Muscle layer of duodenum (tissue), 2 donors: Measurements from ENCODE around the gene RBPMS2.
A peak's percentile ranks its signal among the peaks of the same experiment; 100 is the strongest.
"Not testable (repeated sequence)": the region's sequence is repeated elsewhere in the genome, so short reads cannot be mapped to it uniquely, and the experiment has no call there.

Source experiments
- H3K27ac ChIP-seq: one replicate; pipeline ENCODE4 v1.7.0; 2013; ENCODE audit warnings: mild to moderate bottlenecking, low read length
- H3K27me3 ChIP-seq: one replicate; pipeline ENCODE4 v1.7.0; 2013; ENCODE audit warnings: low read depth, mild to moderate bottlenecking, control low read depth, low read length
- H3K36me3 ChIP-seq, 2 donors: one replicate each; pipeline ENCODE4 v1.7.0; 2013; ENCODE audit warnings: low read length in 2 of 2, control low read depth in 1 of 2, mild to moderate bottlenecking in 1 of 2; ENCODE audit not compliant: insufficient read depth in 2 of 2, control insufficient read depth in 1 of 2
- H3K4me1 ChIP-seq, 2 donors: one replicate each; pipeline ENCODE4 v1.7.0; 2013; ENCODE audit warnings: low read length in 2 of 2, mild to moderate bottlenecking in 2 of 2, control low read depth in 1 of 2, moderate library complexity in 1 of 2; ENCODE audit not compliant: insufficient read depth in 2 of 2, control insufficient read depth in 1 of 2
- H3K4me3 ChIP-seq, 2 donors: one replicate each; pipeline ENCODE4 v1.7.0; 2013; ENCODE audit warnings: low read length in 2 of 2, low read depth in 1 of 2, mild to moderate bottlenecking in 1 of 2
- H3K9me3 ChIP-seq, 2 donors: one replicate each; pipeline ENCODE4 v1.7.0; 2013; ENCODE audit warnings: low read length in 2 of 2, control low read depth in 1 of 2, mild to moderate bottlenecking in 1 of 2; ENCODE audit not compliant: control insufficient read depth in 1 of 2
- donor health status: healthy.

The RBPMS2 gene

DNA sequence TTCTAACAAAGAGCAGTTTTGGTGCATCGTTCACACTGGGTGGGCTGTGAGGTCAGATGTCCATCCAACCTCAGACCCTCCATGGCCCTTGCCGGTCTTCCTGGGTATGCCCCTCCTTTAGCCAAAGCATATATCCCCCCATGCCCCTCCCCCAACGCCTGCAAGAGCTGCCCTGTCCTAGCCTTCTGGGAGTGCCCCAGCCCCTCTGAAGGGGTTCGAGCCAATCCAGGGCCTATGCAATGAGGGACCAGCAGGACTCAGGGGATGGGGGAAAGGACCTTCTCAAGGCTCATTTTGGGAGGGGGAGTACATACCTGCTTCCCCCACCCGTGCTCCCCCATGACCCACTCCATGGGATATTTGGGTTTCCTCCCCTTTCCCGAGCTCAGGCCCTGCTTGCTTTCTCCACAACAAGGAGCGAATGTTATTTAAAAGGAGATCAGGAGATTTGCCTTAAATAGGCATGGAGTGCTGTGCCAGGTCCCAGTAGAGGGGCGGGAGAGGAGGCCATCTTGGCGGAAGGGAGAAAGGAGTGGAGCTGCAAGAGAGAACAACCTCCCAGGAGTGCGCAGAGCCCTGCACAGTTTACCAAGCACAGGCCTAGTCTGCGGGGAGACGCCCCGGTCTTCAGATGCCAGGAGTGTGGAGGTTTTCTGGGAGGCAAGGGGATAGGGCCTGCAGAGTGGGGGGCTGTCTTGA lies 31.8 kb upstream of the RBPMS2 start:
- Histone ChIP-seq H3K27ac (peak overlapping the region; percentile 39), H3K27me3 (no peaks in the 10 kb centered on the region), H3K4me3 (peak overlapping the region in 1 of 2 donors; percentile 32), H3K36me3 (no peaks in the 10 kb centered on the region), H3K4me1 (peaks cover 0 to 32% of the 10 kb centered on the region in 2 donors), H3K9me3 (no peaks in the 10 kb centered on the region)

DNA sequence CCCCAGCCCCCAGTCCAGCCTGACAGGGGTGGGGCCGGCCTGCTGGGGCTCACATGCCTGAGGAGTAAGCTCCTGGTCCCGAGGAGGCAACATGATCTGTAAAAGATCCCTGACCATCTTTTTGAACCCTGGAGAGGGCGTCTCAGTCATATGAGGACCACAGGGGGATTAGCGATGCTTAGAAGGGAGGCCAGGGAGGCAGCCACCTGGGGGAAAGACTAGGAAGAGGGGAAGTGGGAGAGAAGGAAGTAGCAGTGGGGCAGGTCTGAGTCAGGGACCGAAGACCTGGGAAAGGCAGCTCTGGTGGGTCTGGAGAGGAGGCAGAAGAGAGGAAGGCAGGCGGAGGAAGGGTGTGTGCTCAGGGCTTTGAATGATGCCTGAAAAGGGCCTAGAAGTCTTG lies 31.1 kb upstream of the RBPMS2 start:
- H3K9me3 ChIP-seq, result no peaks in the 10 kb centered on the region
- no peak overlapping the region for H3K4me3 ChIP-seq
- peaks cover 0 to 35% of the 10 kb centered on the region in 2 donors for H3K4me1 ChIP-seq
- H3K36me3 ChIP-seq, result no peaks in the 10 kb centered on the region
- peak overlapping the region; percentile 39 for H3K27ac ChIP-seq
- H3K27me3 ChIP-seq, result no peaks in the 10 kb centered on the region

DNA sequence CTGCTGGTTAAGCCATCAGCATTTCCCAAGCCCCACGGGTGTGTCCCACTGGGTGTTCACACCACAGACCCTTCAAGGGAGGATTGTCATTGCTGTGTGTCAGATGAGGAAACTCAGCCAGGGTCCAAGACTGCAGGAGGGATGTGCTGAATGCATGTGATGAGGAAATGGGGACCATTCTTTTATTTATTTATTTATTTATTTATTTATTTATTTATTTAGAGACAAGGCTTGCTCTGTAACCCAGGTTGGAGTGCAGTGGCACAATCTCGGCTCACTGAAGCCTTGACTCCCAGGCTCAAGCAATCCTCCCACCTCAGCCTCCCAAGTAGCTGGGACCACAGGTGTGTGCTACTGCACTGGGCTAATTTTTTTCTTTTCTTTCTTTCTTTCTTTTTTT lies 29.2 kb upstream of the RBPMS2 start:
- no peak overlapping the region for H3K4me3 ChIP-seq
- H3K27me3 ChIP-seq, result no peaks in the 10 kb centered on the region
- H3K27ac ChIP-seq, result no peak overlapping the region
- no peaks in the 10 kb centered on the region for H3K36me3 ChIP-seq
- no peaks in the 10 kb centered on the region for H3K9me3 ChIP-seq
- peaks cover 0 to 25% of the 10 kb centered on the region in 2 donors for H3K4me1 ChIP-seq

DNA sequence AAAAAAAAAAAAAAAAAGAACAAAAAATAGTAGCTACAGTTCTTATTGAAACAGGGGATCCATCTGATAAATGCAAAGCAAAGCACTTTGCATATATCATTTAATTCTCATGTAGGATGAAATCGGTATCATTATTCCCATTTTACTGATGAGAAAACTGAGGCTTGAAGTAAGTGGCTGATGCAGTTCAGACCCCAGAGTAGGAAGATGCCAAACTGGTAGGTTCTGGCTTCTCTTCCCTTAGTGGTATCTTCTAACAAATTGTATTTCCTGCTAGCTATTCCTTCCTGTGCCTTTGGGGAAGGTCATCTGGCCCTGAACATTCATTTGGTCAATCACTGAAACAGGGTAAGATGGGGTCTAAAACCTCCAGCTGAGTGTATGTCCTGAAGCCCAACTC lies 28.1 kb upstream of the RBPMS2 start:
- Histone ChIP-seq H3K36me3 (no peaks in the 10 kb centered on the region), H3K27ac (no peak overlapping the region), H3K27me3 (no peaks in the 10 kb centered on the region), H3K9me3 (no peaks in the 10 kb centered on the region), H3K4me1 (peaks cover 0 to 22% of the 10 kb centered on the region in 2 donors), H3K4me3 (no peak overlapping the region)

DNA sequence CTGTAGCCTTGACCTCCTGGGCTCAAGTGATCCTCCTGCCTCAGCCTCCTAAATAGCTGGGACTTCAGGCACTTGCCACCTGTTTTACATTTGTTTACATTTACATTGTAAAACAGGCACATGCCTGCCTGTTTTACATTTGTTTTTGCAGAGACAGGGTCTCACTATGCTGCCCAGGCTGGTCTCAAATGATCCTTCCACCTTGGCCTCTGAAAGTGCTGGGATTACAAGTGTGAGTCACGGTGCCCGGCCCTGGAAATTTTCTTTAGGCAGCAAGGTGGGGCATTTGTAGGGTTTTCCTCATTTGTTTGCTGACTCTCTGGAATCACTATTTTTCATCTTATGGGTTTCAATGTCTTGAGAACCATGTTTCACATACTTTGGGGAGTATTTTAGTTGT lies 25.1 kb upstream of the RBPMS2 start:
- Histone ChIP-seq H3K27me3 (no peaks in the 10 kb centered on the region), H3K4me3 (no peak overlapping the region), H3K27ac (no peak overlapping the region), H3K9me3 (no peaks in the 10 kb centered on the region), H3K36me3 (no peaks in the 10 kb centered on the region), H3K4me1 (peaks cover 0 to 10% of the 10 kb centered on the region in 2 donors)

DNA sequence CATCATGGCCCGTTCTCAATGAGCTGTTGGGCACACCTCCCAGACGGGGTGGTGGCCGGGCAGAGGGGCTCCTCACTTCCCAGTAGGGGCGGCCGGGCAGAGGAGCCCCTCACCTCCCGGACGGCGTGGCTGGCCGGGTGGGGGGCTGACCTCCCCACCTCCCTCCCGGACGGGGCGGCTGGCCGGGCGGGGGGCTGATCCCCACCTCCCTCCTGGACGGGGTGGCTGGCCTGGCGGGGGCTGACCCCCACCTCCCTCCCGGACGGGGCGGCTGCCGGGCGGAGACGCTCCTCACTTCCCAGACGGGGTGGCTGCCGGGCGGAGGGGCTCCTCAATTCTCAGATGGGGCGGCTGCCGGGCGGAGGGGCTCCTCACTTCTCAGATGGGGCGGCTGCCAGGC lies 23.5 kb upstream of the RBPMS2 start:
- not testable (repeated sequence) for H3K36me3 ChIP-seq, H3K4me3 ChIP-seq, H3K27ac ChIP-seq, H3K27me3 ChIP-seq, H3K4me1 ChIP-seq, H3K9me3 ChIP-seq

DNA sequence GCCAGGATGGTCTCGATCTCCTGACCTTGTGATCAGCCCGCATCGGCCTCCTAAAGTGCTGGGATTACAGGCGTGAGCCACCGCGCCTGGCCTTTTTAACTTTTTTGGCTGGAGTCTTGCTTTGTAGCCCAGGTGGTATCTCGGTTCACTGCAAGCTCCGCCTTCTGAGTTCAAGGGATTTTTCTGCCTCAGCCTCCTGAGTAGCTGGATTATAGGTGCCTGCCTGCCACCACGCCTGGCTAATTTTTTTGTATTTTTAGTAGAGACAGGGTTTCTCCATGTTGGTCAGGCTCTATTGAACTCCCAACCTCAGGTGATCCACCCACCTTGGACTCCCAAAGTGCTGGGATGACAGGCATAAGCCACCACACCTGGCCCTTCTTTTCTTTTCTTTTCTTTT lies 20.5 kb upstream of the RBPMS2 start:
- not testable (repeated sequence) for H3K4me1 ChIP-seq, H3K36me3 ChIP-seq, H3K4me3 ChIP-seq, H3K27me3 ChIP-seq, H3K9me3 ChIP-seq, H3K27ac ChIP-seq

DNA sequence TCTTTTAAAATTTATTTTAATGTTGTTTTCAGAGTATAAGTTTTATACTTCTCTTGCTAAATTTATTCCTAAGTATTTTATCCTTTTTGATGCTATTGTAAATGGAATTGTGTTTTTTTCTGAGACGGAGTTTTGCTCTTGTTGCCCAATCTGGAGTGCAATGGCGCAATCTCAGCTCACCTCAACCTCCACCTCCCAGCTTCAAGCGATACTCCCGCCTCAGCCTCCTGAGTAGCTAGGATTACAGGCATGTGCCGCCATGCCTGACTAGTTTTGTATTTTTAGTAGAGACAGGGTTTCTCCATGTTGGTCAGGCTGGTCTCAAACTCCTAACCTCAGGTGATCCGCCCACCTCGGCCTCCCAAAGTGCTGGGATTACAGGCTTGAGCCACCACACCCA lies 19.9 kb upstream of the RBPMS2 start:
- not testable (repeated sequence) for H3K4me3 ChIP-seq, H3K36me3 ChIP-seq, H3K27me3 ChIP-seq, H3K27ac ChIP-seq, H3K4me1 ChIP-seq, H3K9me3 ChIP-seq

DNA sequence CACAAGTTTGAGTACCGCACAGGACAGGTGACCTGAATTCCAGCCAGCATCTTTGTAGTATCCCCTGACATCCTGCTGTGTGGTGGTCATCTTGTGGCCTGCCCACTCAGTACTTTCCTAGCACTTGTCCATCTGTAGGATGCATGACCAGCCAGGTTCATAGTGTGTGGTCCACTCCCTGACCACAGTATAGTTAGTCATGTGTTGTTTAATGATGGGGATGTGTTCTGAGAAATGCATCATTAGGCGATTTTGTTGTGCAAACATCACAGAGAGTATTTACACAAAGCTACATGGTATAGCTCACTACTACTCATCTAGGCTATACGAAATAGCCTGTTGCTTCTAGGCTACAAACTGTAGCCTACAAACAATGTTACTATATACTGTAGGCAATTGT lies 16.9 kb upstream of the RBPMS2 start:
- Histone ChIP-seq H3K4me3 (no peak overlapping the region), H3K27me3 (no peaks in the 10 kb centered on the region), H3K36me3 (no peaks in the 10 kb centered on the region), H3K9me3 (no peaks in the 10 kb centered on the region), H3K4me1 (no peaks in the 10 kb centered on the region), H3K27ac (no peak overlapping the region)

DNA sequence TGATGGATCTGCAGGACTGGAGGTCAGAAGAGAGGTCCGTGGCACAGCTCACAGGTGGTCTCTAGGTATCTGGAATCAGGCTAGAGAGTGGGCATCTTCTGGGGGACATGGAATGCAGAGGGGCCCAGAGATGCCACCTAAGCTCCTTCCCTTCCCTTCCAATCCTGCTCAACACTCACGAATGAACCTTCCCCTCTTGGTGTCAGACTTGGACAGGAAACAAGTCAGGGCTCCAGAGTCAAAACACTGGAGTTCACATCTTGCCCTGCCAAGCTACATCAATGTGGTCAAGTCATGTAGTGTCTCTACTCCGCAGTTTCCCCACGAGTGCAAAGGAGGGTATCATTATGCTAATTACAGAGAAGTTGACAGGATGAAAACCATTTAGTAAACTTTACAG lies 16.0 kb upstream of the RBPMS2 start:
- Histone ChIP-seq H3K9me3 (no peaks in the 10 kb centered on the region), H3K27ac (no peak overlapping the region), H3K4me1 (no peaks in the 10 kb centered on the region), H3K36me3 (no peaks in the 10 kb centered on the region), H3K27me3 (no peaks in the 10 kb centered on the region), H3K4me3 (no peak overlapping the region)

DNA sequence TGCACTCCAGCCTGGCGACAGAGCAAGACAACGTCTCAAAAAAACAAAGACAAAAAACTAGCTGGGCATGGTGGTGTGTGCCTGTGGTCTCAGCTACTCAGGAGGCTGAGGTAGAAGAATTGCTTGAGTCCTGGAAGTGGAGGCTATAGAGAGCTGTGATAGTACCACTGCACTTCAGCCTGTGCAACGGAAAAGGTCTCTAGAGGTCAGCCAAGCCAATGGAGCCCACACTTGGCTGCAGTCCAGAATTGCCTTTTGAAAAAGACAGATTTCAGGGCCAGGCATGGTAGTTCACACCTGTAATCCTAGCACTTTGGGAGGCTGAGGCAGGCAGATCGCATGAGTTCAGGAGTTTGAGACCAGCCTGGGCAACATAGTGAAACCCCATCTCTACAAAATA lies 8.4 kb upstream of the RBPMS2 start:
- H3K27me3 ChIP-seq, result no peaks in the 10 kb centered on the region
- H3K4me1 ChIP-seq, result no peaks in the 10 kb centered on the region
- no peaks in the 10 kb centered on the region for H3K9me3 ChIP-seq
- no peak overlapping the region for H3K27ac ChIP-seq
- H3K36me3 ChIP-seq, result no peaks in the 10 kb centered on the region
- no peak overlapping the region for H3K4me3 ChIP-seq

DNA sequence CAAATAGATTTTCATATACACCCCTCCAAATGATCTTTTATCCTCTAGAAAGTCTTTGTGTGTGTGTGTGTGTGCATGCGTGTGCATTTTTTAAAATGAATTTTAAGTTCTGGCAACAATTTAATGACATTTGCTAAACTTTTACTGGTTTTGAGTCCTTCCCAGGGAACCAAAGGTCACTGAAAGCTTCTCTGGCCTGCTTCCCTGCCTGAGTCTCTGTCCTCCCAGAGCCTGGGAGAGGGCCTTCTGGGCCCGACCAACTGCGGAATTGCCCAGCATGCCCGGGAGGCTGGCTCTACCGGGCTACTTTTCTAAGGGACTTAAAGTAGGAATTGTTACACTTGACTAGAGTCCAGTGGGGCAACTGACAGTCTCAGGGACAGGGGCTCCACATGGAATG lies 7.4 kb upstream of the RBPMS2 start:
- Histone ChIP-seq H3K4me1 (no peaks in the 10 kb centered on the region), H3K4me3 (no peak overlapping the region), H3K9me3 (no peaks in the 10 kb centered on the region), H3K27me3 (no peaks in the 10 kb centered on the region), H3K27ac (no peak overlapping the region), H3K36me3 (no peaks in the 10 kb centered on the region)
